ENCODE results near the gene WFDC10A. TPM values are rescaled to one million over a fixed set of nuclear protein-coding genes. Genes with fewer than 3 reads are reported as not detected.

Gene WFDC10A
- total RNA-seq, 1 experiment from 2014 or later: not detected

GRCh38 chr20:45611054-45611453, 18.5 kb upstream of the WFDC10A start:
- no peak for DNase-seq
- CTCF ChIA-PET: interaction anchor here (0.7 kb wide), 1 partner anchor 129 kb away, joined by 18 read pairs; no protein-coding TSS in a partner anchor
- H3K27ac ChIP-seq: no peak overlapping the region
- no peak overlapping the region for H3K4me2 ChIP-seq
- no peaks in the 10 kb centered on the region for H3K9me2 ChIP-seq (ENCODE audit: insufficient read depth)
- POLR2A ChIA-PET (ENCODE audit: unreplicated experiment): interaction anchor here (0.5 kb wide), 1 partner anchor 54 kb away, joined by 4 read pairs; no protein-coding TSS in a partner anchor
- no peaks in the 10 kb centered on the region for H3K4me1 ChIP-seq (replicated peaks; ENCODE audit: insufficient read depth)
- no TSS peak for BruUV-seq (replicated peaks)
- H4K20me1 ChIP-seq (ENCODE audit: insufficient read depth): no peaks in the 10 kb centered on the region
- no peak overlapping the region for H2AFZ ChIP-seq
- no peaks in the 10 kb centered on the region for H3K36me3 ChIP-seq (ENCODE audit: low read depth)
- TF ChIP-seq EZH2 (IDR thresholded peaks at IDR 0.05; ENCODE audit: low read depth) (no peak), CTCF (conservative IDR thresholded peaks at IDR 0.05) (no peak)
- H3F3A ChIP-seq (ENCODE audit: insufficient read depth, low read depth): no peaks in the 10 kb centered on the region
- H3K27me3 ChIP-seq (ENCODE audit: insufficient read depth, low read depth): no peaks in the 10 kb centered on the region
- H3K79me2 ChIP-seq (ENCODE audit: low read depth): no peaks in the 10 kb centered on the region
- no peak overlapping the region for H3K4me3 ChIP-seq
- peaks cover 13% of the 10 kb centered on the region; the same call in 1 of the 2 replicates for H3K9me3 ChIP-seq (ENCODE audit: insufficient read depth, low read depth)
- intact Hi-C loops (cut with micrococcal nuclease; ENCODE audit: unreplicated experiment): no loop called here

- no peaks in the 10 kb centered on the region for H3K4me1 ChIP-seq (replicated peaks; ENCODE audit: insufficient read depth)
- H3K27ac ChIP-seq: no peak overlapping the region
- H3K4me2 ChIP-seq: no peak overlapping the region
- no peak overlapping the region for H3K4me3 ChIP-seq
- no TSS peak for BruUV-seq (replicated peaks)
- no peaks in the 10 kb centered on the region for H3K79me2 ChIP-seq (ENCODE audit: low read depth)
- ChIA-PET CTCF (no interaction called here), POLR2A (ENCODE audit: unreplicated experiment) (interaction anchor here (0.8 kb wide), 1 partner anchor 328 kb away, joined by 8 read pairs; no protein-coding TSS in a partner anchor)
- no peak overlapping the region for H2AFZ ChIP-seq
- H3F3A ChIP-seq (ENCODE audit: insufficient read depth, low read depth): no peaks in the 10 kb centered on the region
- no peaks in the 10 kb centered on the region for H3K36me3 ChIP-seq (ENCODE audit: low read depth)
- H3K9me3 ChIP-seq (ENCODE audit: insufficient read depth, low read depth): 0 out of 2 replicates have a peak, but pooled peaks cover 4% of the 10 kb centered on the region
- H4K20me1 ChIP-seq (ENCODE audit: insufficient read depth): no peaks in the 10 kb centered on the region
- no peaks in the 10 kb centered on the region for H3K27me3 ChIP-seq (ENCODE audit: insufficient read depth, low read depth)
- no peaks in the 10 kb centered on the region for H3K9me2 ChIP-seq (ENCODE audit: insufficient read depth)
- intact Hi-C loops (cut with micrococcal nuclease; ENCODE audit: unreplicated experiment): no loop called here
- DNase-seq: no peak
- TF ChIP-seq EZH2 (IDR thresholded peaks at IDR 0.05; ENCODE audit: low read depth) (no peak), CTCF (conservative IDR thresholded peaks at IDR 0.05) (no peak)
These were observed 17.2 kb upstream of the WFDC10A start for GRCh38 chr20:45612314-45612713.

- no TSS peak for BruUV-seq (replicated peaks)
- Histone ChIP-seq H3K36me3 (ENCODE audit: low read depth) (no peaks in the 10 kb centered on the region), H3K27me3 (ENCODE audit: insufficient read depth, low read depth) (no peaks in the 10 kb centered on the region), H3K9me2 (ENCODE audit: insufficient read depth) (no peaks in the 10 kb centered on the region), H3K4me1 (replicated peaks; ENCODE audit: insufficient read depth) (no peaks in the 10 kb centered on the region), H3K79me2 (ENCODE audit: low read depth) (no peaks in the 10 kb centered on the region), H3K4me3 (no peak overlapping the region), H3K4me2 (no peak overlapping the region), H3K9me3 (ENCODE audit: insufficient read depth, low read depth) (0 out of 2 replicates have a peak, but pooled peaks cover 2% of the 10 kb centered on the region), H3K27ac (no peak overlapping the region), H3F3A (ENCODE audit: insufficient read depth, low read depth) (no peaks in the 10 kb centered on the region), H4K20me1 (ENCODE audit: insufficient read depth) (no peaks in the 10 kb centered on the region), H2AFZ (no peak overlapping the region)
- DNase-seq: no peak
- ChIA-PET CTCF (no interaction called here), POLR2A (ENCODE audit: unreplicated experiment) (no interaction called here)
- intact Hi-C loops (cut with micrococcal nuclease; ENCODE audit: unreplicated experiment): no loop called here
- TF ChIP-seq CTCF (conservative IDR thresholded peaks at IDR 0.05) (no peak), EZH2 (IDR thresholded peaks at IDR 0.05; ENCODE audit: low read depth) (no peak)
These were observed 11.9 kb upstream of the WFDC10A start for GRCh38 chr20:45617591-45617990.
